HEK293 (cell line): Measurements from ENCODE around the gene SLC9A5.

Source experiments
- CTCF ChIA-PET: fragments of 350-600 bp; formaldehyde crosslinking; extraction: SDS; loops from one replicate; lab custom pipeline; 2021; ENCODE audit warnings: antibody characterized with exemption; lab: Yijun Ruan, JAX
- POLR2A ChIA-PET: fragments of 300-600 bp; formaldehyde crosslinking; extraction: SDS; loops from one replicate; lab custom pipeline; 2020; ENCODE audit warnings: antibody characterized with exemption, inconsistent platforms; lab: Yijun Ruan, JAX
- H3K27ac ChIP-seq: fragments of 200-500 bp; sonication (Bioruptor generic); 2 replicates; pipeline ENCODE4 v1.5.1; 2014; ENCODE audit warnings: low read depth, low read length, control low read depth, inconsistent platforms; ENCODE audit errors: extremely low read depth
- H3K36me3 ChIP-seq, 2 experiments: fragments of 200-500 bp in 1 of 2; sonication (Bioruptor generic) in 1 of 2; 1 replicate in 1 of 2; 2 replicates in 1 of 2; pipeline ENCODE4 v1.5.1; 2014 to 2017; ENCODE audit warnings: inconsistent platforms in 2 of 2, low read length in 2 of 2; ENCODE audit not compliant: control insufficient read depth in 2 of 2, insufficient read depth in 1 of 2
- H3K4me1 ChIP-seq: fragments of 200-500 bp; sonication (Bioruptor generic); 2 replicates; pipeline ENCODE4 v1.5.1; 2014; ENCODE audit warnings: mild to moderate bottlenecking, low read length, inconsistent platforms; ENCODE audit not compliant: control insufficient read depth, insufficient read depth
- H3K4me3 ChIP-seq: 2 replicates; pipeline ENCODE4 v1.5.1; 2011; ENCODE audit warnings: low read depth, mild to moderate bottlenecking, control low read depth, low read length, moderate library complexity
- H3K9me3 ChIP-seq: fragments of 200-500 bp; sonication (Bioruptor generic); 2 replicates; pipeline ENCODE4 v1.5.1; 2014; ENCODE audit warnings: low read depth, low read length, inconsistent platforms; ENCODE audit not compliant: control insufficient read depth, insufficient read depth
- EGR2 ChIP-seq: fragments of 450-650 bp; formaldehyde crosslinking; IDR thresholded peaks from 2 replicates; pipeline ENCODE4 v1.5.1; 2016; ENCODE audit warnings: low read depth, missing biosample characterization, missing genetic modification characterization
- GLIS2 ChIP-seq: fragments of 450-650 bp; formaldehyde crosslinking; IDR thresholded peaks from 2 replicates; pipeline ENCODE4 v1.5.1; 2016; ENCODE audit warnings: missing biosample characterization, missing genetic modification characterization
- HOXD13 ChIP-seq: sonication (generic); formaldehyde crosslinking; IDR thresholded peaks from 2 replicates; pipeline ENCODE4 v1.8.0; 2022; ENCODE audit warnings: missing genetic modification reagents, borderline replicate concordance
- OSR2 ChIP-seq: fragments of 450-650 bp; formaldehyde crosslinking; IDR thresholded peaks from 2 replicates; pipeline ENCODE4 v1.5.1; 2016; ENCODE audit warnings: missing biosample characterization, missing genetic modification characterization
- PRDM10 ChIP-seq: fragments of 450-650 bp; formaldehyde crosslinking; IDR thresholded peaks from 2 replicates; pipeline ENCODE4 v1.5.1; 2016; ENCODE audit warnings: missing biosample characterization, missing genetic modification characterization
- ZBTB49 ChIP-seq: fragments of 450-650 bp; formaldehyde crosslinking; IDR thresholded peaks from 2 replicates; pipeline ENCODE4 v1.5.1; 2016; ENCODE audit warnings: missing biosample characterization, missing genetic modification characterization, low read depth
- ZFHX2 ChIP-seq: fragments of 450-650 bp; formaldehyde crosslinking; conservative IDR thresholded peaks from 2 replicates; pipeline ENCODE4 v1.5.1; 2016; ENCODE audit warnings: missing biosample characterization, missing genetic modification characterization
- ZFP37 ChIP-seq: fragments of 450-650 bp; formaldehyde crosslinking; IDR thresholded peaks from 2 replicates; pipeline ENCODE4 v1.5.1; 2016; ENCODE audit warnings: missing biosample characterization, missing genetic modification characterization
- ZNF138 ChIP-seq: fragments of 450-650 bp; formaldehyde crosslinking; IDR thresholded peaks from 2 replicates; pipeline ENCODE4 v1.5.1; 2016; ENCODE audit warnings: missing biosample characterization, missing genetic modification characterization, borderline replicate concordance
- ZNF202 ChIP-seq: fragments of 450-650 bp; formaldehyde crosslinking; IDR thresholded peaks from 2 replicates; pipeline ENCODE4 v1.5.1; 2016; ENCODE audit warnings: missing biosample characterization, missing genetic modification characterization, borderline replicate concordance
- ZNF335 ChIP-seq: fragments of 450-650 bp; formaldehyde crosslinking; conservative IDR thresholded peaks from 2 replicates; pipeline ENCODE4 v1.5.1; 2016; ENCODE audit warnings: missing biosample characterization, missing genetic modification characterization
- ZNF366 ChIP-seq: fragments of 450-650 bp; formaldehyde crosslinking; conservative IDR thresholded peaks from 2 replicates; pipeline ENCODE4 v1.5.1; 2016; ENCODE audit warnings: missing biosample characterization, missing genetic modification characterization
- ZNF416 ChIP-seq: fragments of 450-650 bp; formaldehyde crosslinking; IDR thresholded peaks from 2 replicates; pipeline ENCODE4 v1.5.1; 2016; ENCODE audit warnings: missing biosample characterization, missing genetic modification characterization
- ZNF548 ChIP-seq: fragments of 450-650 bp; formaldehyde crosslinking; IDR thresholded peaks from 2 replicates; pipeline ENCODE4 v1.5.1; 2016; ENCODE audit warnings: missing biosample characterization, missing genetic modification characterization
- ZNF639 ChIP-seq: fragments of 450-650 bp; formaldehyde crosslinking; IDR thresholded peaks from 2 replicates; pipeline ENCODE4 v1.5.1; 2016; ENCODE audit warnings: missing biosample characterization, missing genetic modification characterization

The SLC9A5 gene

GRCh38 chr16:67240506-67240905 lies 8.3 kb upstream of the SLC9A5 start:
- POLR2A ChIA-PET, result interaction anchor here (1.9 kb wide), 1 partner anchor 13 kb away, joined by 6 read pairs; the partner anchor contains the start of gene TMEM208
- no peak overlapping the region for H3K4me3 ChIP-seq
- CTCF ChIA-PET, result no interaction called here
- no peak overlapping the region for H3K27ac ChIP-seq
- peaks cover under 1% of the 10 kb centered on the region; the same call in 1 of the 2 replicates for H3K4me1 ChIP-seq
- TF ChIP-seq HOXD13 (CRISPR knock-in tag), result no peak
- 0 out of 2 replicates have a peak, but pooled peaks have one; percentile 19 for TF ChIP-seq OSR2 (tag by site-specific recombination)
- TF ChIP-seq ZBTB49 (tag by site-specific recombination), result no peak
- no peak for TF ChIP-seq ZNF548 (tag by site-specific recombination)
- TF ChIP-seq ZNF416 (tag by site-specific recombination), result no peak
- TF ChIP-seq PRDM10, result peak; percentile 14; the same call in 1 of the 2 replicates
- TF ChIP-seq ZNF639, result no peak
- TF ChIP-seq ZNF335, result peak; percentile 68
- no peak for TF ChIP-seq ZNF138 (tag by site-specific recombination)
- TF ChIP-seq ZNF202, result no peak
- H3K9me3 ChIP-seq, result no peaks in the 10 kb centered on the region
- peaks cover 4 to 48% of the 10 kb centered on the region in 2 experiments; a peak in 2 of 3 replicates for H3K36me3 ChIP-seq

- peaks cover 4% of the 10 kb centered on the region; the same call in 1 of the 2 replicates for H3K4me1 ChIP-seq
- no peak overlapping the region for H3K27ac ChIP-seq
- no peak for TF ChIP-seq ZFP37
- TF ChIP-seq ZNF548 (tag by site-specific recombination), result no peak
- TF ChIP-seq ZNF335, result peak; percentile 30; the same call in 1 of the 2 replicates
- peak; percentile 79 for TF ChIP-seq EGR2 (tag by site-specific recombination)
- no peak for TF ChIP-seq ZNF366 (tag by site-specific recombination)
- peak; percentile 77 for TF ChIP-seq ZFHX2 (tag by site-specific recombination)
- peak; percentile 35; the same call in 1 of the 2 replicates for TF ChIP-seq GLIS2 (tag by site-specific recombination)
- TF ChIP-seq, all 188 proteins: peak for 4
- Histone ChIP-seq H3K4me3 (no peak overlapping the region), H3K36me3 (peaks cover 1 to 41% of the 10 kb centered on the region in 2 experiments; a peak in 2 of 3 replicates), H3K9me3 (no peaks in the 10 kb centered on the region)
- ChIA-PET POLR2A (interaction anchor here (1.9 kb wide), 1 partner anchor 14 kb away, joined by 6 read pairs; the partner anchor contains the start of gene TMEM208), CTCF (interaction anchor here (1.4 kb wide), 1 partner anchor 17 kb away, joined by 3 read pairs; no protein-coding TSS in a partner anchor)
Observed at GRCh38 chr16:67241008-67241900, 7.5 kb upstream of the SLC9A5 start.
